Spleen (tissue), 7 donors: ENCODE data around the gene WDR73.

ENCODE experiments used
- POLR2A ChIP-seq, 3 donors: fragments of 450-650 bp; IDR thresholded peaks; one replicate each; pipeline ENCODE4 v1.5.1; 2017; ENCODE audit warnings: antibody characterized with exemption in 3 of 3, mild to moderate bottlenecking in 1 of 3
- TF ChIP-seq, protein P1 (sequence below), 11 experiments: fragments of 200-600 bp in 7 of 11; fragments of 450-650 bp in 4 of 11; sonication (generic) in 4 of 11; IDR thresholded peaks in 8 of 11; conservative IDR thresholded peaks in 3 of 11; 1 replicate in 7 of 11; 2 replicates in 4 of 11; pipeline versions ENCODE4 v1.4.0 to v1.8.0; 2016 to 2021; ENCODE audit warnings: antibody characterized with exemption in 11 of 11, inconsistent platforms in 4 of 11, mild to moderate bottlenecking in 1 of 11
- donor health status: DM: no; HTN: no; CAD: no; lungs with moderate emphysema.
- donor health status: DM: no; HTN: no; CAD: no.
- donor health status: DM: no; HTN: no; CAD: no.

DNA sequence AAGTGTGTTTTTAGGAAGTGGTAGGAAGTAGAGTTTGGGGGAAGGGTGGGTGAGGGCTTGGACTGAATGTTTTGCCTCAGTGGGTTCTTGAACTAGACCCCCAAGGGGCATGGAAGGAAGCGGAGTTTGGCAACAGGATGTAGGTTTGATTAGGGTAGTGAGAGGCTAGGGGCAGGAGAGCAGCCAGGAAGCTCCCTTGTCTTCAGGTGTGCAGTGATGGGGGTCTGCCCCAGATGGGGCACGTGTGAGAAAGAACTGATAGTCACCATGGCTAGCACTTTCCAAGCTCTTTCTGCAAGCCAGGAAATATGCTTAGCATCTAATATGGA is 48.6 kb downstream of the WDR73 start:
- TF ChIP-seq, protein P1, sequence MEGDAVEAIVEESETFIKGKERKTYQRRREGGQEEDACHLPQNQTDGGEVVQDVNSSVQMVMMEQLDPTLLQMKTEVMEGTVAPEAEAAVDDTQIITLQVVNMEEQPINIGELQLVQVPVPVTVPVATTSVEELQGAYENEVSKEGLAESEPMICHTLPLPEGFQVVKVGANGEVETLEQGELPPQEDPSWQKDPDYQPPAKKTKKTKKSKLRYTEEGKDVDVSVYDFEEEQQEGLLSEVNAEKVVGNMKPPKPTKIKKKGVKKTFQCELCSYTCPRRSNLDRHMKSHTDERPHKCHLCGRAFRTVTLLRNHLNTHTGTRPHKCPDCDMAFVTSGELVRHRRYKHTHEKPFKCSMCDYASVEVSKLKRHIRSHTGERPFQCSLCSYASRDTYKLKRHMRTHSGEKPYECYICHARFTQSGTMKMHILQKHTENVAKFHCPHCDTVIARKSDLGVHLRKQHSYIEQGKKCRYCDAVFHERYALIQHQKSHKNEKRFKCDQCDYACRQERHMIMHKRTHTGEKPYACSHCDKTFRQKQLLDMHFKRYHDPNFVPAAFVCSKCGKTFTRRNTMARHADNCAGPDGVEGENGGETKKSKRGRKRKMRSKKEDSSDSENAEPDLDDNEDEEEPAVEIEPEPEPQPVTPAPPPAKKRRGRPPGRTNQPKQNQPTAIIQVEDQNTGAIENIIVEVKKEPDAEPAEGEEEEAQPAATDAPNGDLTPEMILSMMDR (IDR thresholded peaks at IDR 0.05 in 8 of 11, conservative IDR thresholded peaks at IDR 0.05 in 3 of 11): no peak
- no peak for TF ChIP-seq POLR2A (IDR thresholded peaks at IDR 0.05)
